Activated CD8-positive, alpha-beta memory T cell treated with anti-CD3 and anti-CD28 coated beads, Interleukin-2, amount 50 U/mL, for 24 hours (primary cell): ENCODE data around the gene CDA.
A peak's percentile ranks its signal among the peaks of the same experiment; 100 is the strongest.

Experiments used
- DNase-seq: peaks from one replicate; pipeline ENCODE4 v3.0.0-alpha.2; 2020; ENCODE audit errors: extremely low read depth

Gene CDA

GRCh38 chr1:20615946-20616846, 27.3 kb downstream of the CDA start:
- DNase-seq: no peak

DNA sequence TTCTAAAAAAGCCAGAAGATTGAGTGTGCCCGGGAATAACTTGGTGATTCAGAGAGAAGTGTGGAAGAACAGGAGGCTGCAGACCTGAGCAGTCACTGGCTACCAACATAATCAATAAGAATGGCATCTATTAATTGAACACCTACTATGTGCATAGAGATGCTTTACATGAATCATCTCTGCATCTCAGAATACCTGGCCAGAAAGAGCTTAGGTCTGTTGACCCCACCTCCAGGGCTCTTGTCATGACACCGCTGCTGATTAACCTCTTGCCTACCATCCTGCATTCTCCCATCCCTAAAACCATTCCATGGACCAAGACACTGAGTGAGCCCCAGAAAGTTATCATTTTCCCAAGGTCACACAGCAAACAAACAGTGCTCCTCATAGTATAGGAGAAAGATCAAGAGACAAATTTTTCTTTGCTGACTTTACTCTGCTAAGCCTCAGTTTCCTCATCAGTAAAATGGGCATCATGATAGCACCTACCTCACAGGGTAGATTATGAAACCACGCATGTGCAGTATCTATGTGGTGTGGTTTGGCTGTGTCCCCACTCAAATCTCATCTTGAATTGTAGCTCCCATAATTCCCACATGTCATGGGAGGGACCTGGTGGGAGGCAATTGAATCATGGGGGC, 28.1 kb downstream of the CDA start:
- DNase-seq: no peak

- DNase-seq: no peak
Measured at GRCh38 chr1:20618550-20618949, 29.7 kb downstream of the CDA start.

DNA sequence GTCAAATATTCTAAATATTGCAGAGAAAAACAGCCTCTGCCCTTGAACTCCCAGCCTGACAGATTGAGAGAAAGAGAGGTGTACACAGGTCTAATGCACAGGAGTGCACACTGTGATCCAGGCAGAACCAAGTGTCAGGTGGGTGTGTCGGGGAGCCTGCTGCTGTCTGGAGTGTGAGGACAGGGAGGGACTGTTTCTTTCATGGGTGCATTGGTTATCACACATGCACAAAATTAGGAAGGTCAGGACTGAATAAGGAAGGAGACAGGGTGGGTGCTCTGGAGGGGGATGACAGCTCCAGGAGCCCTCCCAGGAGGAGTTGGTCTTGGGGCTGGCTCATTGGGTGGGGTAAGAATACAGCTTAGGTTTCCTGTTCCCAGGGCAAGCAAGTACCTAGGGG, 31.1 kb downstream of the CDA start:
- no peak for DNase-seq

DNA sequence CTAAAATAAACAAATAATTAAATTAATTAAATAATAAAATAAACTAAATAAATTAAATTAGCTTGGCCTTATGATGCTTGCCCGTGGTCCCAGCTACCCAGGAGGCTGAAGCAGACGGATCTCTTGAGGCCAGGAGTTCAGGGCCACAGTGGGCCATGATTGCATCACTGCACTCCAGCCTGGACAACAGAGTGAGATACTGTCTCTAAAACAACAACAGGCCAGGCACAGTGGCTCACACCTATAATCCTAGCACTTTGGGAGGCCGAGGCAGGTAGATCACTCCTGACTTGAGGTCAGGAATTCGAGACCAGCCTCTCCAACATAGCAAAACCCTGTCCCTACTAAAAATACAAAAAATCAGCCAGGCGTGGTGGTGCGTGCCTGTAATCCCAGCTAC, 32.1 kb downstream of the CDA start:
- DNase-seq: no peak

DNA sequence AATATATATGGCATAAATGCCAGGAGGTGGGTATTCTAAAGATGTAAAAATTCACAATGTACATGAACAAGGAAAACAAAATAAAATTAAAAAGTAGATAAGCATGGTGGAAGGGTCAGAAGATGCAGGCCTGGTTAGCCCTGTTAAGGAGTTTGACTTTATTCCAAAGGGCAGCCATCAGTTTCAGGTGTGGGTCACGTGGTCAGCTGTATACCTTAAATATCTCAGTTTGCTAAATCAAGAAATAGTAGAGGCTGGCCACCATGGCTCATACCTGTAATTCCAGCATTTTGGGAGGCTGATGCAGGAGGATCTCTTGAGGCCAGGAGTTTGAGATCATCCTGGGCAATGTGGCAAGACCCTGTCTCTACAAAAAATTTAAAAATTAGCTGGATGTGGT, 35.8 kb downstream of the CDA start:
- DNase-seq: no peak

- DNase-seq: no peak
Measured at GRCh38 chr1:20625176-20626097, 36.5 kb downstream of the CDA start.

DNA sequence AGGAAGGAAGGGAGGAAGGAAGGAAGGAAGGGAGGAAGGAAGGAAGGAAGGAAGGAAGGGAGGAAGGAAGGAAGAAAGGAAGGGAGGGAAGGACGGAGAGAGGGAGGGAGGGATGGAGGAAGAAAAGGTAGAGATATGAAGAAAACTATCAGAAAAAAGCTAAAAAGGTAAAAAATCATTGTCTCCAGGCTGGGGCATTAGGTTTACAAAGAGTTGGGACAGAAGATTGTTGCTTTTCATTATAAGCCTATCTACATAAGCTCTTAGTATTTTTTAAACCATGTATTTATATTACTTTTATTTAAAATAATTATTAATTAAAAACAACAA, 37.2 kb downstream of the CDA start:
- DNase-seq: no peak

DNA sequence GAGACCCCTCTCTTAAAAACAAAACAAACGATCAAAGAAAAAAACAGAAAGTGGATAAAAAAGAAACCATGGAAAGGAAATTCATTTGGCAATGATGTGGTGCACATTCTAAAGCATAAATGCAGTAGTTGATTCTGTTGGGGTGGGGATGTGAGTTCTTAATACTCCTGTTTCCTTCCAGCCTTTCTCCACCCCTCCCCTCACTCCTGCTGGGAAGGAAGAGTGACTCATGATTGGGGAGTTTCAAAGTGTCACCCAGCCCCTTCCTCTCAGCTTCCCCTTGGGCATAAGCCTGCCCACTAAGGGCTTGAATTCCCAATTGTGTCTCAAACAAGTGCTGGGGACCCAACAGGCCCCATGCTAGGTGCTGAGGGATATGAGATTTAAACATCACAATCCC, 37.6 kb downstream of the CDA start:
- no peak for DNase-seq

DNA sequence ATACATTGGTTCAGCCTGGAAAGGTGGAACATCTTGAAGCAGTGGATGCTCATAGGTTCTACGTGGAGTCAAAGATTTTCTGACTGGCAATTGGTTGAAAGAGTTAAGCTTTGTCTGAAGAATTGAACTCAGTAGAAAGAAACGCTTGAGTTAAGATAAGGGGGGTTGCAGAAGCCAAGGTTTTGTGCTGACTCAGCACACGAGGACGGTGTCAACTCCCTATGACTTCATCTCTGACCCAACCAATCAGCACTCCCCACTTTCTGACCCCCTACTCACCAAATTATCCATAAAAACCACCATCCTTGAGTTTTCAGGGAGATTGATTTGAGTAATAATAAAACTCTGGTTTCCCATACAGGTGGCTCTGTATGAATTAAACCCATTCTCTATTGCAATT, 41.8 kb downstream of the CDA start:
- no peak for DNase-seq

DNA sequence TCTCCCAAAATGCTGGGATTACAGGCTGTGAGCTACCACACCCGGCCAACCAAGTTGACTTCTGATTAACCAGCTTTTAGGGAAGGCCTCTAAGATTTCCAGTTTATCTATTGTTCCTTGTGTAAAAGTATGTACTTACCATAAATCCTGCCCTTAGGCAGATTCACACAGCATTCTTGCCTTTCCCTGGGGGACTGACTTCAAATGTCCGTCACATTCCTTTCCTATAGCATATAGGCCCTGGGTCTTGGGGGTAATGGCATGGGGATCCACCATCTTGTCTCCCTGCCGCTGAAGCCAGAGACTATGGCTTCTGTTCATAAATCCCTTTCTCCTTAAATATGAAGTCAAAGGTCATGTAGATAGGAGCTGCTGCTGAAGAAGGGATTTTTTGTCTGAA, 43.5 kb downstream of the CDA start:
- DNase-seq: no peak

- peak; percentile 49 for DNase-seq
Measured at GRCh38 chr1:20633190-20634064, 44.5 kb downstream of the CDA start, which contains the start of gene PINK1. TSS of gene PINK1 (plus strand) at chr1:20633458. CDS start at chr1:20633549, 91 bp downstream.

DNA sequence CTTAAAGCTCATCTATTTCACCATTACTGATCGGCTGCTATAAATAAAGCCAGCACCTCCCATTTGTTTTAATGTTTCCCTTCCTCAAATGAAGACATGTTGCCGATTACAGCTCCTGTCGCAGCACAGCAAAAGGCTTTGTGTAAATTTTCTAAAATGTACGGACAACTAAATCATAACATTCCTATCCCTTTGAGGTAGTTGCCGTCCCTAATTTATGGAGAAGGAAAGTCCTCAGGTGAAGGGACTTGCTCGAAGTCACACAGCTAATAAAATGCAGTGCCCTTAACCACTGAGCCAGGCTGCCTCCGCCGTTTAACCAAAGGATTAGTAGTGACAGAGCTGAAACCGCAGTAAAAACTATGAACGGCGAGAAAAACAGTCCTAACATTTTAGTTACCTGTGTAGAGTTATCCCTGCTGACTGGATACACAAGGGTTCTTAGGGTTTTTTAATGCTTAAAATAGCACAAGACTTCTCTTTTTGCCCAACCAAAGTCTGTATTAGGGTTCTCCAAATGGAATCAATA, 45.2 kb downstream of the CDA start:
- no peak for DNase-seq

- no peak for DNase-seq
Measured at GRCh38 chr1:20634594-20635084, 45.7 kb downstream of the CDA start.

GRCh38 chr1:20636785-20637347, 48.0 kb downstream of the CDA start:
- DNase-seq: no peak

DNA sequence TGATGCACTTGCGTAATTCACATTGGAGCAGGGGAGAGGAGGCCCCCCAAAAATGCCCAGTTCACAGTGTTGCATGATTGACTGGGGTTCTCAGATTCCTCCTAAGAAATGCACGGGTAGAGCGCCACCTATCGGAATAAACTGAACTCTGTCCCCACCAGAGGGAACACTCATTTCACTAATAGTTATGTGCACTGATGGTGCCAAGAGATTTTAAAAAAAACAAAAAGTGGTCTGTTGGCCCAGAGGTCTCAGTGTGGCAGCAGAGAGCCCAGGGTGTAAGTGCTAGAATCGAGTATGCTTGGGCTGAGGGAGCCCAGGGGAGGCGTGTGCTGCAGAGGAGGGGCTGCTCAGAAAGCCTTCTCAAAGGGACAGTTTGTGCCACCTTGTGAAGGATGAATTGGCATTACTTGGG, 51.3 kb downstream of the CDA start:
- DNase-seq: no peak

GRCh38 chr1:20641975-20642374, 53.1 kb downstream of the CDA start:
- DNase-seq: no peak

DNA sequence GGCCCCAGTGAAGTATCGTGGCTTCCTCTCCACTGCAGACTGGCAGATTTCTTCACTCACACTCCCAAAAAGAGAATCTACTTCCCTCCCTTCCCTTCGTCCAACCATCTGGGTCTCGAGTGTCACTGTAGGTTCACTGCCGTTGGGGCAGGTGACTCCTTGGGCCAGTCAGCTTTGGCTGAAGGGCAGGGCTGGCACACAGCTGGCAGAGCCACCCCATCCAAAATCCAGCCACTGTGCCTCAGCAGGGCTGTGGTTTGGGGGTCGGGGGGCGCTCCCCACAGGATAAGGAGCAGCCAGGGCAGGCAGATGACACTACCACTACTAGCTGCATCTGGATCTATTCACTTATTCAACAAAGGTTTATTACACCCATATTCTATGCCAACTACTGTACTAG, 54.2 kb downstream of the CDA start:
- no peak for DNase-seq

- DNase-seq: no peak
Measured at GRCh38 chr1:20644416-20644815, 55.5 kb downstream of the CDA start.

- DNase-seq: no peak
Measured at GRCh38 chr1:20645414-20645813, 56.5 kb downstream of the CDA start.

GRCh38 chr1:20648438-20648837, 59.5 kb downstream of the CDA start:
- DNase-seq: no peak
